H1 (cell line): ENCODE data around the gene PKP1. TPM values are rescaled to one million over a fixed set of nuclear protein-coding genes. Genes with fewer than 3 reads are reported as not detected.

Experiments
- CTCF ChIA-PET: fragments of 300-600 bp; sonication (Branson Sonifier 250); formaldehyde crosslinking; loops from one replicate; lab custom pipeline; 2021; ENCODE audit not compliant: partially characterized antibody; lab: Charles Lee
- POLR2A ChIA-PET: fragments of 300-600 bp; sonication (Branson Sonifier 250); formaldehyde crosslinking; loops from one replicate; lab custom pipeline; 2021; ENCODE audit warnings: inconsistent platforms; ENCODE audit not compliant: partially characterized antibody; lab: Charles Lee
- DNase-seq, 2 experiments: peaks; one replicate each; pipeline versions ENCODE4 v3.0.0 to v3.0.0-alpha.2; 2010 to 2022; ENCODE audit warnings: low spot score in 2 of 2, low read depth in 1 of 2, mixed read lengths in 1 of 2
- FAIRE-seq: peaks from 2 replicates; lab custom pipeline; 2011; peaks lifted over from hg19 to GRCh38; lab: Jason Lieb, UNC
- H2AFZ ChIP-seq: 2 replicates; pipeline ENCODE4 v1.8.1; 2012; ENCODE audit warnings: low read length, inconsistent platforms
- H2AK5ac ChIP-seq: 2 replicates; pipeline ENCODE4 v1.6.1; 2013; ENCODE audit warnings: low read depth, low read length
- H2BK120ac ChIP-seq: replicated peaks from 2 replicates; pipeline ENCODE3; 2013; ENCODE audit warnings: low read depth, low read length, inconsistent platforms
- H2BK12ac ChIP-seq: 2 replicates; pipeline ENCODE4 v1.6.1; 2013; ENCODE audit warnings: low read depth, low read length
- H2BK15ac ChIP-seq: 2 replicates; pipeline ENCODE4 v1.6.1; 2013; ENCODE audit warnings: low read length
- H2BK20ac ChIP-seq: 2 replicates; pipeline ENCODE4 v1.6.1; 2013; ENCODE audit warnings: low read length
- H2BK5ac ChIP-seq: 2 replicates; pipeline ENCODE4 v1.6.1; 2013; ENCODE audit warnings: low read depth, low read length
- H3K14ac ChIP-seq: 2 replicates; pipeline ENCODE4 v1.6.1; 2013; ENCODE audit warnings: inconsistent platforms; ENCODE audit not compliant: insufficient read length
- H3K18ac ChIP-seq: 2 replicates; pipeline ENCODE4 v1.6.1; 2013; ENCODE audit warnings: low read length; ENCODE audit errors: extremely low read depth
- H3K23ac ChIP-seq: 2 replicates; pipeline ENCODE4 v1.6.1; 2013; ENCODE audit warnings: inconsistent platforms; ENCODE audit not compliant: insufficient read length
- H3K23me2 ChIP-seq: 2 replicates; pipeline ENCODE4 v1.6.1; 2013; ENCODE audit warnings: low read depth, low read length
- H3K27ac ChIP-seq: 2 replicates; pipeline ENCODE4 v1.6.1; 2011; ENCODE audit warnings: low read depth, low read length, inconsistent platforms
- H3K27me3 ChIP-seq, 4 experiments: replicated peaks in 1 of 4; 1 replicate in 1 of 4; 2 replicates in 3 of 4; pipeline versions ENCODE4 v1.6.1 to v1.8.1; 2011 to 2013; ENCODE audit warnings: low read length in 3 of 4, mild to moderate bottlenecking in 3 of 4, inconsistent platforms in 2 of 4, mixed read lengths in 2 of 4, moderate library complexity in 1 of 4; ENCODE audit not compliant: control insufficient read depth in 3 of 4, insufficient read depth in 3 of 4; ENCODE audit errors: extremely low read depth in 1 of 4
- H3K36me3 ChIP-seq, 4 experiments: 2 replicates each; pipeline versions ENCODE4 v1.6.1 to v1.8.1; 2011 to 2013; ENCODE audit warnings: mild to moderate bottlenecking in 4 of 4, low read length in 3 of 4, moderate library complexity in 2 of 4, control low read depth in 1 of 4, inconsistent platforms in 1 of 4; ENCODE audit not compliant: insufficient read depth in 4 of 4, control insufficient read depth in 2 of 4
- H3K4ac ChIP-seq: replicated peaks from 2 replicates; pipeline ENCODE3; 2013; ENCODE audit warnings: low read length, low read depth, mixed read lengths, inconsistent platforms; ENCODE audit not compliant: insufficient read length
- H3K4me1 ChIP-seq, 4 experiments: replicated peaks in 1 of 4; 1 replicate in 1 of 4; 2 replicates in 3 of 4; pipeline versions ENCODE4 v1.6.1 to v1.8.1; 2011 to 2013; ENCODE audit warnings: low read length in 3 of 4, inconsistent platforms in 2 of 4, mixed read lengths in 1 of 4; ENCODE audit not compliant: insufficient read depth in 4 of 4, control insufficient read depth in 3 of 4
- H3K4me2 ChIP-seq, 2 experiments: 2 replicates each; pipeline versions ENCODE4 v1.6.1 to v1.8.1; 2011 to 2013; ENCODE audit warnings: low read depth in 2 of 2, low read length in 2 of 2, control low read depth in 1 of 2, inconsistent platforms in 1 of 2, mild to moderate bottlenecking in 1 of 2; ENCODE audit not compliant: insufficient read depth in 1 of 2
- H3K4me3 ChIP-seq, 4 experiments: fragments of 200-600, 300-600 bp in 1 of 4; sonication (generic), shearing (Covaris generic), sonication (Bioruptor Twin) in 1 of 4; 2 replicates each; pipeline versions ENCODE4 v1.5.1 to v1.8.1; 2011 to 2016; ENCODE audit warnings: low read length in 4 of 4, low read depth in 3 of 4, control low read depth in 2 of 4, inconsistent platforms in 2 of 4, mild to moderate bottlenecking in 2 of 4, mixed read lengths in 1 of 4, moderate library complexity in 1 of 4; ENCODE audit not compliant: insufficient read depth in 2 of 4; ENCODE audit errors: extremely low read depth in 1 of 4
- H3K56ac ChIP-seq: replicated peaks from 2 replicates; pipeline ENCODE3; 2013; ENCODE audit warnings: low read depth, mild to moderate bottlenecking, mixed read lengths, low read length, inconsistent platforms; ENCODE audit not compliant: insufficient read length
- H3K79me1 ChIP-seq: 2 replicates; pipeline ENCODE4 v1.6.1; 2013; ENCODE audit warnings: low read depth, low read length, control low read depth
- H3K79me2 ChIP-seq, 2 experiments: 2 replicates each; pipeline versions ENCODE4 v1.6.1 to v1.8.1; 2012 to 2013; ENCODE audit warnings: low read length in 2 of 2, mild to moderate bottlenecking in 2 of 2, inconsistent platforms in 1 of 2; ENCODE audit not compliant: insufficient read depth in 2 of 2, control insufficient read depth in 1 of 2
- H3K9ac ChIP-seq, 4 experiments: replicated peaks in 1 of 4; 1 replicate in 1 of 4; 2 replicates in 3 of 4; pipeline versions ENCODE4 v1.6.1 to v1.8.1; 2011 to 2013; ENCODE audit warnings: low read depth in 3 of 4, low read length in 3 of 4, control low read depth in 2 of 4, mild to moderate bottlenecking in 2 of 4, moderate library complexity in 2 of 4, inconsistent platforms in 1 of 4; ENCODE audit errors: extremely low read depth in 1 of 4
- H3K9me3 ChIP-seq, 2 experiments: 2 replicates each; pipeline versions ENCODE4 v1.6.1 to v1.8.1; 2012 to 2013; ENCODE audit warnings: mild to moderate bottlenecking in 2 of 2, moderate library complexity in 2 of 2, control low read depth in 1 of 2, inconsistent platforms in 1 of 2, low read depth in 1 of 2, low read length in 1 of 2, mixed read lengths in 1 of 2; ENCODE audit not compliant: insufficient read depth in 2 of 2
- H4K20me1 ChIP-seq, 2 experiments: replicated peaks in 1 of 2; 2 replicates each; pipeline versions ENCODE3 to v1.8.1; 2011 to 2013; ENCODE audit warnings: inconsistent platforms in 2 of 2, low read length in 2 of 2, mild to moderate bottlenecking in 1 of 2; ENCODE audit not compliant: insufficient read depth in 2 of 2, control insufficient read depth in 1 of 2
- H4K5ac ChIP-seq: 2 replicates; pipeline ENCODE4 v1.6.1; 2013; ENCODE audit warnings: low read length, low read depth, mixed read lengths, inconsistent platforms; ENCODE audit not compliant: insufficient read length
- H4K8ac ChIP-seq: 2 replicates; pipeline ENCODE4 v1.8.0; 2013; ENCODE audit warnings: mild to moderate bottlenecking, moderate library complexity, low read length, inconsistent platforms; ENCODE audit not compliant: insufficient read depth; ENCODE audit errors: extremely low read depth
- H4K91ac ChIP-seq: replicated peaks from 2 replicates; pipeline ENCODE3; 2013; ENCODE audit warnings: low read length, mixed read lengths, inconsistent platforms; ENCODE audit not compliant: insufficient read length
- ATF3 ChIP-seq: IDR thresholded peaks from 2 replicates; pipeline ENCODE4 v1.6.1; 2011; ENCODE audit warnings: low read depth, mild to moderate bottlenecking, low read length; ENCODE audit not compliant: insufficient read depth
- BACH1 ChIP-seq: IDR thresholded peaks from 2 replicates; pipeline ENCODE4 v1.6.1; 2012; ENCODE audit warnings: low read length, improper control_type of control experiment
- CREB1 ChIP-seq: IDR thresholded peaks from 2 replicates; pipeline ENCODE4 v1.6.1; 2012; ENCODE audit warnings: inconsistent platforms
- CTBP2 ChIP-seq: IDR thresholded peaks from 2 replicates; pipeline ENCODE4 v1.7.0; 2011; ENCODE audit warnings: borderline replicate concordance, mild to moderate bottlenecking, moderate library complexity, mixed read lengths, low read length; ENCODE audit not compliant: insufficient read depth, insufficient read length
- EP300 ChIP-seq, 2 experiments: IDR thresholded peaks; 1 replicate in 1 of 2; 2 replicates in 1 of 2; pipeline ENCODE4 v1.6.1; 2011 to 2012; ENCODE audit warnings: low read depth in 2 of 2, low read length in 2 of 2, mild to moderate bottlenecking in 2 of 2, borderline replicate concordance in 1 of 2, inconsistent platforms in 1 of 2, moderate library complexity in 1 of 2
- KDM5A ChIP-seq: fragments of 200-600 bp; IDR thresholded peaks from 2 replicates; pipeline ENCODE4 v1.7.1; 2012; ENCODE audit warnings: mild to moderate bottlenecking, low read length, inconsistent platforms, mixed read lengths
- MAFK ChIP-seq: IDR thresholded peaks from 2 replicates; pipeline ENCODE4 v1.6.1; 2012; ENCODE audit warnings: low read depth, mild to moderate bottlenecking, improper control_type of control experiment, low read length
- RFX5 ChIP-seq: IDR thresholded peaks from 2 replicates; pipeline ENCODE4 v1.6.1; 2011; ENCODE audit warnings: low read depth, low read length, improper control_type of control experiment, borderline replicate concordance
- TAF7 ChIP-seq: optimal IDR thresholded peaks from 2 replicates; pipeline ENCODE3; 2011; ENCODE audit warnings: low read depth, mild to moderate bottlenecking, inconsistent platforms, low read length, moderate library complexity, borderline replicate concordance
- ZNF274 ChIP-seq: IDR thresholded peaks from 2 replicates; pipeline ENCODE4 v1.7.0; 2012; ENCODE audit warnings: low read length, borderline replicate concordance; ENCODE audit errors: extremely low read depth
- WGBS, 2 experiments: shearing (Covaris generic) in 1 of 2; methylation state at CpG; one replicate each; pipeline versions ENCODE4 v1.1.6 to v1.1.7; 2013 to 2015; ENCODE audit warnings: low lambda C conversion rate in 2 of 2, mixed read lengths in 2 of 2, inconsistent platforms in 1 of 2, low coverage in 1 of 2, missing lambda C conversion rate in 1 of 2; ENCODE audit not compliant: insufficient replicate concordance in 2 of 2, insufficient coverage in 1 of 2, insufficient read length in 1 of 2; ENCODE audit errors: extremely low coverage in 1 of 2, missing lambda C conversion rate in 1 of 2; 5-methylcytosine and 5-hydroxymethylcytosine counted together
- polyA plus RNA-seq, 7 experiments: library from polyadenylated mRNA; depleted of rRNA in 3 of 7; stranded (reverse) in 5 of 7; unstranded in 2 of 7; fragments of >200 nt in 5 of 7; fragments of 200-250 nt in 2 of 7; gene quantifications; 1 replicate in 5 of 7; 2 replicates in 1 of 7; 4 replicates in 1 of 7; pipeline versions ENCODE4 v1.2.1 to v1.2.3, GENCODE V29; 2011 to 2013; ENCODE audit warnings: missing spikeins in 2 of 7, mixed read lengths in 2 of 7
- total RNA-seq: library from RNA; stranded (reverse); fragmentation: NEBNext Ultra II Directional; extraction: Animal tissue kit (Norgen Biotek cat#: 25700); gene quantifications from 2 replicates; pipeline ENCODE4 v1.2.1, GENCODE V29; 2021
- TF ChIP-seq, protein P1 (sequence below), 3 experiments: IDR thresholded peaks; 1 replicate in 2 of 3; 2 replicates in 1 of 3; pipeline versions ENCODE4 v1.5.1 to v1.6.1; 2011; ENCODE audit warnings: low read length in 3 of 3, mild to moderate bottlenecking in 3 of 3, inconsistent platforms in 2 of 3, low read depth in 1 of 3, moderate library complexity in 1 of 3; ENCODE audit not compliant: insufficient read depth in 1 of 3; ENCODE audit errors: control extremely low read depth in 1 of 3

PKP1 gene
- total and polyA plus RNA-seq, 2 of the 8 experiments (the other 6 are each of a cell fraction or from before 2014, with no cell fraction given) = 0.21 to 0.95 TPM

DNA sequence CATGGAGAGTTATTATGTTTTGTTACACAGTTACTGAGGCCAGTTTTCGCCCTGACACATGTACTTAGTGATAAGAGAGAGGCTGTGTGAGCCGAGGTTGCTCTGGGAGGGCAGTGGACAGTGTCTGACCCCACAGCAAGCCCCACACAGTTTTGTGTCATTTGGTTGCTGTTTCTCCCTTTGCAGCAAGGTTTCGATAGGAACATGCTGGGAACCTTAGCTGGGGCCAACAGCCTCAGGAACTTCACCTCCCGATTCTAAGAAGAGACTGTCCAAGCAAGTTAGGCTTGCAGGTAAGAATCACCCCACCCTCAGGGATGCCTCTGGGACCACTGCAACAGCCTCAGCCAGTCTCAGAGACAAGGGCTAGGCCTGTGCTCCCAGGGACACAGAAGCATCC is 45.3 kb downstream of the PKP1 start:
- ChIA-PET CTCF (interaction anchor here (0.6 to 3.6 kb wide), 10 partner anchors 9 to 841 kb away, joined by 3 to 47 read pairs (median 7); no protein-coding TSS in a partner anchor), POLR2A (no interaction called here)
- Histone ChIP-seq H3K56ac (no peak overlapping the region), H2BK5ac (no peak overlapping the region), H2AFZ (no peak overlapping the region), H3K18ac (no peak overlapping the region), H4K20me1 (no peaks in the 10 kb centered on the region), H2BK120ac (no peak overlapping the region), H2BK15ac (no peak overlapping the region), H3K9ac (no peak overlapping the region), H3K14ac (no peak overlapping the region), H3K27ac (no peak overlapping the region), H3K79me1 (no peaks in the 10 kb centered on the region), H4K8ac (peak overlapping the region; percentile 45; the same call in 1 of the 2 replicates), H4K91ac (no peak overlapping the region), H3K23ac (no peak overlapping the region), H2BK12ac (no peak overlapping the region), H3K79me2 (no peaks in the 10 kb centered on the region), H3K27me3 (no peaks in the 10 kb centered on the region; a peak in 1 of 7 replicates), H2AK5ac (no peak overlapping the region), H3K23me2 (no peaks in the 10 kb centered on the region), H3K4me3 (no peak overlapping the region), H2BK20ac (no peak overlapping the region), H3K4me1 (no peaks in the 10 kb centered on the region; a peak in 1 of 7 replicates), H3K4me2 (no peak overlapping the region), H3K36me3 (no peaks in the 10 kb centered on the region), H4K5ac (no peak overlapping the region), H3K4ac (no peak overlapping the region), H3K9me3 (no peaks in the 10 kb centered on the region)
- TF ChIP-seq RFX5 (no peak), ZNF274 (no peak), BACH1 (no peak), MAFK (no peak), ATF3 (no peak), KDM5A (no peak), TAF7 (no peak), CREB1 (no peak), CTBP2 (no peak), EP300 (IDR thresholded peaks at IDR 0.05; ENCODE audit: borderline replicate concordance in 1 of 2, low read depth in 2 of 2, low read length in 2 of 2) (no peak)
- TF ChIP-seq, protein P1, sequence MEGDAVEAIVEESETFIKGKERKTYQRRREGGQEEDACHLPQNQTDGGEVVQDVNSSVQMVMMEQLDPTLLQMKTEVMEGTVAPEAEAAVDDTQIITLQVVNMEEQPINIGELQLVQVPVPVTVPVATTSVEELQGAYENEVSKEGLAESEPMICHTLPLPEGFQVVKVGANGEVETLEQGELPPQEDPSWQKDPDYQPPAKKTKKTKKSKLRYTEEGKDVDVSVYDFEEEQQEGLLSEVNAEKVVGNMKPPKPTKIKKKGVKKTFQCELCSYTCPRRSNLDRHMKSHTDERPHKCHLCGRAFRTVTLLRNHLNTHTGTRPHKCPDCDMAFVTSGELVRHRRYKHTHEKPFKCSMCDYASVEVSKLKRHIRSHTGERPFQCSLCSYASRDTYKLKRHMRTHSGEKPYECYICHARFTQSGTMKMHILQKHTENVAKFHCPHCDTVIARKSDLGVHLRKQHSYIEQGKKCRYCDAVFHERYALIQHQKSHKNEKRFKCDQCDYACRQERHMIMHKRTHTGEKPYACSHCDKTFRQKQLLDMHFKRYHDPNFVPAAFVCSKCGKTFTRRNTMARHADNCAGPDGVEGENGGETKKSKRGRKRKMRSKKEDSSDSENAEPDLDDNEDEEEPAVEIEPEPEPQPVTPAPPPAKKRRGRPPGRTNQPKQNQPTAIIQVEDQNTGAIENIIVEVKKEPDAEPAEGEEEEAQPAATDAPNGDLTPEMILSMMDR (IDR thresholded peaks at IDR 0.05; ENCODE audit: control extremely low read depth in 1 of 3, insufficient read depth in 1 of 3, low read depth in 1 of 3, low read length in 3 of 3) = no peak
- FAIRE-seq (no peak), DNase-seq (no peak)
- WGBS, 2 experiments = 80% methylated on average over 4 of the region's 4 CpGs; no CpG with 5 or more reads in 1 of the 2 experiments
